GM18951 (cell line): ENCODE results near the gene PLPPR1.
"Not testable (repeated sequence)": the region's sequence is repeated elsewhere in the genome, so short reads cannot be mapped to it uniquely, and the experiment has no call there.

Source experiments
- POLR2A ChIP-seq: IDR thresholded peaks from 4 replicates; pipeline ENCODE4 v1.6.1; 2011; ENCODE audit warnings: mild to moderate bottlenecking; ENCODE audit not compliant: insufficient read length, insufficient read depth; ENCODE audit errors: extremely low read depth
- in situ Hi-C: fragments of 300-500 bp; cut with MboI; formaldehyde crosslinking; loops from one replicate; pipeline ENCODE4 v1.12.0; 2022; ENCODE audit warnings: low sequenced_read_pairs, mixed read lengths, inconsistent platforms; ENCODE audit not compliant: unreplicated experiment

PLPPR1 gene

DNA sequence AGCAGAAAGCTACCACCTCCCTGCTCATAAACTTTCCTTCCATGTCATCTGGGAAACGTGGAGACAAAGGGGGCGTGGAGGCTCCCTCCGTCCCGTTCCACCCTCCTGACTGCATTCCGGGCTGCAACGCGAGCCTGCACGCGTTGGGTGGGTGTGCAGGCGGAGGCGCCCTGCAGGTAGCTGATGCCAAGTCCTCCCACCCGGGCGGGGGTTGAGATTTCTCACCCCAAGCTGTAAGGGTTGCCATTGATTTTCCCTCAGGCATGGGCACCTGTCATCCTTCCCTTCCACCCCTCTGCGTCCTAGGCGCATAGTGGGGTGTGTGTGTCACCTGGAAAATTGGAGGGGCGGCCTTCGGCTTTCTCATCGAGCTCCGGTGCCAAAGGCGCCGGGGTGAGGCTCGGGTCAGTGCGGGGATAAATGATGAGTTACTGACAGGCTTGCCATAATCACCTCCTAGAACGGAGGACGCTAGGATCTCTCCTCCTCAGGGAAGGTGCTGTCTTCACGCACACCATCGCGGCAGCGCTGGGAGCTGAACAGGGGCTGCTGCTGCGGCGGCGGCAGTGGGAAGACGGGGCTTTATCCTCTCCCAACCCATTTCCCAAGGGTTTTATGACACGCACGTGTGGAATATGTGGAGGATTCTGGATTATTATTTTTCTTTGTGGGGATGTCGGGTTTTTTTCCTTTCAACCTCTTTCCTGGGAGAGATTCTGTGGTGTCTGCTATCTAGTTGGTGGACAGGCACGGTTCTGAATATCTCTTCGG is 973 bp downstream of the PLPPR1 start:
- in situ Hi-C loops = no loop called here
- TF ChIP-seq POLR2A = no peak

GRCh38 chr9:101030086-101030391 is 1.5 kb downstream of the PLPPR1 start:
- TF ChIP-seq POLR2A = no peak
- in situ Hi-C loops = no loop called here

- in situ Hi-C loops = no loop called here
- no peak for TF ChIP-seq POLR2A
Observed at GRCh38 chr9:101032426-101032825, 3.9 kb downstream of the PLPPR1 start.

GRCh38 chr9:101034222-101034621 is 5.7 kb downstream of the PLPPR1 start:
- in situ Hi-C loops = no loop called here
- TF ChIP-seq POLR2A = no peak

- in situ Hi-C loops = no loop called here
- TF ChIP-seq POLR2A = no peak
Observed at GRCh38 chr9:101035098-101035497, 6.6 kb downstream of the PLPPR1 start.

GRCh38 chr9:101037430-101037829 is 8.9 kb downstream of the PLPPR1 start:
- no peak for TF ChIP-seq POLR2A
- in situ Hi-C loops = no loop called here

GRCh38 chr9:101038488-101038887 is 10.0 kb downstream of the PLPPR1 start:
- in situ Hi-C loops = no loop called here
- TF ChIP-seq POLR2A = no peak

DNA sequence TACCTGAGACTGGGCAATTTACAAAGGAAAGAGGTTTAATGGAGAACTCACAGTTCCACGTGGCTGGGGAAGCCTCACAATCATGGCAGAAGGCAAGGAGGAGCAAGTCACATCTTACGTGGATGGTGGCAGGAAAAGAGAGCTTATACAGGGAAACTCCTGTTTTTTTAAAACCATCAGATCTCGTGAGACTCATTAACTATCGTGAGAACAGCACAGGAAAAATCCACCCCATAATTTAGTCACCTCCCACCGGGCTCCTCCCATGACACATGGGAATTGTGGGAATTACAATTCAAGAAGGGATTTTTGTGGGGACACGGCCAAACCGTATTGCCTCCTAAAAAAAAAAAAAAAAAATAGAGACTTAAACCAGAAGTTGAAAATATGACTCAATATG is 11.1 kb downstream of the PLPPR1 start:
- in situ Hi-C loops = not testable (repeated sequence)

DNA sequence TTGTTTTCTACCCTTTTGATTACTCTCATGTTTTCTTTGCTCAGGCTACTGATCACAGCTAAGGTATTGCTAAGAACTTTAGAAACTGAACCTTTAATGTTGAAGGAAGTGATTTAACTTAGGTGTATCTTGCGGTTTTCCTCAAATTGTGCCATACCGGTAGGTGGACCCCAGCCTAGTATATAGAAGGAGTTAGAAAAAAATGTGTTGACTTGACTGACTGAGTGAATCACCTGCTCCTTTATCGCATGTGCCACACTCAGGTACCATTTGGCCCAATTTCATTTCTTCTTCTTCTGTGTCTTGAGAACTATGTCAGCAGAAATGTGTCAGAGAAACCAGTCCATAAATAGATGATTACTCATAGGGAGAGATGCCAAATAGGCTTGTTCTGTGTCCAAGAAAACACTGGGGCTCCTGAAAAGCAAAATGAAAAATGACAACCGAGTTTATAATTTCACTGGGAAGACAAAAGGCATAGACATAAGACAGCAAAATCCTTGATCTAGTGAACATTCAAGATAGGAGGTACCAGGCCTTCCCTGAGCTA is 19.4 kb downstream of the PLPPR1 start:
- in situ Hi-C loops = no loop called here
- no peak for TF ChIP-seq POLR2A

GRCh38 chr9:101050650-101051049 is 22.1 kb downstream of the PLPPR1 start:
- no peak for TF ChIP-seq POLR2A
- in situ Hi-C loops = no loop called here

- no peak for TF ChIP-seq POLR2A
- in situ Hi-C loops = no loop called here
Observed at GRCh38 chr9:101054657-101055056, 26.1 kb downstream of the PLPPR1 start.

GRCh38 chr9:101055516-101055915 is 27.0 kb downstream of the PLPPR1 start:
- in situ Hi-C loops = no loop called here
- no peak for TF ChIP-seq POLR2A

DNA sequence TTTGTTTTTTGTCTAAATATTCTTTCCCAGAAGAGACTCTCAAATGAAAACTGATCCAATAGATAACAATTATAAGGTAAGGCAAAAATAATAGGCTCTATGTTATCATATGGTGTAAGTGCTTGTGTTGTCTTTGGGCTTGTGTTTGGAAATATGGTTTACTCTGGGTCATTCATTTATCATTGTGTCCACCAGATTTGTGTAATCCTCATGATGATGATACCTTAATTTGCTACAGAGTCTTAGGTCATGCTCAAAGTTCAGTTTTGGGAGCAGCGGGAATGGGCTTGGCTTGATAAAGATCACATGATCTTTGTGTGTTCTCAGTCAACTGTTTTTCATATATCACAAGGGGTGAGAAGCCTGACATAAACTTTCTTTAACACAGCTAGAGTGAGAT is 34.2 kb downstream of the PLPPR1 start:
- in situ Hi-C loops = no loop called here
- TF ChIP-seq POLR2A = no peak

GRCh38 chr9:101063192-101063591 is 34.7 kb downstream of the PLPPR1 start:
- in situ Hi-C loops = no loop called here
- TF ChIP-seq POLR2A = no peak

DNA sequence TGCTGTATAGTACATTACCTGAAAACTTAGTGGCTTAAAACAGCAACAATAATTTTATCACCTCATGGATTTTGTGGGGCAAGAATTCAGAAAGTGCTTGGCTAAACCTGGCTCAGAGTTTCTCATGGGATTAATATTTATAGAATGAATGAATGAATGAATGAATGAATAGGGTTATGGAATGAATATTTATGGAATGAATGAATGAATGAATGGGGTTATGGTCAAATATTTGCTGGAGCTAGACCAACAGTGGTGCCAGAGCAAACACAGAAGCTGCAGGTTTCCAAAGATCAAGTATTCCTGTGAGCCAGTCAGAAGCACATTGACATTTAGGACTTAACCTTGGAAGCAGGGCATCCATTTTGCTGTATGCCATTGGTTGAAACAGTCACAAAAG is 35.7 kb downstream of the PLPPR1 start:
- no peak for TF ChIP-seq POLR2A
- in situ Hi-C loops = no loop called here
